H9 (cell line): ENCODE measurements around the gene HDAC5. TPM values are rescaled to one million over a fixed set of nuclear protein-coding genes. Genes with fewer than 3 reads are reported as not detected.
A peak's percentile ranks its signal among the peaks of the same experiment; 100 is the strongest.

ENCODE experiments used
- DNase-seq: peaks from one replicate; pipeline ENCODE4 v3.0.0-alpha.2; 2017
- H2AFZ ChIP-seq: one replicate; pipeline ENCODE4 v1.6.1; 2013; ENCODE audit warnings: mild to moderate bottlenecking, low read length, control low read depth, moderate library complexity
- H2AK5ac ChIP-seq: 2 replicates; pipeline ENCODE4 v1.6.1; 2013; ENCODE audit warnings: low read length, control low read depth, mixed read lengths; ENCODE audit not compliant: insufficient read length
- H2BK120ac ChIP-seq: one replicate; pipeline ENCODE4 v1.6.1; 2013; ENCODE audit warnings: low read depth, mild to moderate bottlenecking, low read length, control low read depth, inconsistent platforms; ENCODE audit not compliant: poor library complexity, severe bottlenecking
- H2BK12ac ChIP-seq: 2 replicates; pipeline ENCODE4 v1.6.1; 2013; ENCODE audit warnings: low read length, control low read depth, mixed read lengths, low read depth; ENCODE audit not compliant: insufficient read length
- H2BK15ac ChIP-seq: 2 replicates; pipeline ENCODE4 v1.6.1; 2013; ENCODE audit warnings: low read depth, low read length, control low read depth
- H2BK20ac ChIP-seq: one replicate; pipeline ENCODE4 v1.6.1; 2013; ENCODE audit warnings: low read depth, mild to moderate bottlenecking, low read length, control low read depth, inconsistent platforms; ENCODE audit not compliant: poor library complexity, severe bottlenecking
- H2BK5ac ChIP-seq: 2 replicates; pipeline ENCODE4 v1.6.1; 2013; ENCODE audit warnings: low read length, control low read depth, mixed read lengths; ENCODE audit not compliant: insufficient read length
- H3K14ac ChIP-seq: 2 replicates; pipeline ENCODE4 v1.6.1; 2013; ENCODE audit warnings: low read length, control low read depth; ENCODE audit not compliant: insufficient read depth
- H3K18ac ChIP-seq: 2 replicates; pipeline ENCODE4 v1.6.1; 2013; ENCODE audit warnings: low read depth, mild to moderate bottlenecking, mixed read lengths, low read length, control low read depth; ENCODE audit not compliant: insufficient read length
- H3K23ac ChIP-seq: 2 replicates; pipeline ENCODE4 v1.6.1; 2013; ENCODE audit warnings: low read length, control low read depth, mixed read lengths, low read depth; ENCODE audit not compliant: insufficient read length
- H3K23me2 ChIP-seq: 2 replicates; pipeline ENCODE4 v1.6.1; 2013; ENCODE audit warnings: low read depth, mild to moderate bottlenecking, mixed read lengths, low read length, control low read depth; ENCODE audit not compliant: insufficient read length, poor library complexity, severe bottlenecking
- H3K27ac ChIP-seq: 2 replicates; pipeline ENCODE4 v1.5.1; 2013; ENCODE audit warnings: low read length, control low read depth, mixed read lengths, low read depth; ENCODE audit not compliant: insufficient read length
- H3K27me3 ChIP-seq: 2 replicates; pipeline ENCODE4 v1.6.1; 2013; ENCODE audit warnings: low read length, control low read depth, inconsistent platforms; ENCODE audit not compliant: insufficient read depth
- H3K4ac ChIP-seq: 2 replicates; pipeline ENCODE4 v1.6.1; 2013; ENCODE audit warnings: low read depth, mild to moderate bottlenecking, control low read depth, inconsistent platforms, low read length, moderate library complexity
- H3K4me1 ChIP-seq: 2 replicates; pipeline ENCODE4 v1.6.1; 2013; ENCODE audit warnings: low read length, control low read depth, inconsistent platforms; ENCODE audit not compliant: insufficient read depth
- H3K4me2 ChIP-seq: 2 replicates; pipeline ENCODE4 v1.6.1; 2013; ENCODE audit warnings: low read length, control low read depth, mixed read lengths; ENCODE audit not compliant: insufficient read length, insufficient read depth
- H3K56ac ChIP-seq: 2 replicates; pipeline ENCODE4 v1.6.1; 2013; ENCODE audit warnings: low read depth, mild to moderate bottlenecking, mixed read lengths, low read length, control low read depth; ENCODE audit not compliant: insufficient read length
- H3K79me1 ChIP-seq: 2 replicates; pipeline ENCODE4 v1.6.1; 2013; ENCODE audit warnings: low read depth, mild to moderate bottlenecking, moderate library complexity, low read length, control low read depth, inconsistent platforms; ENCODE audit not compliant: insufficient read depth, poor library complexity, severe bottlenecking
- H3K79me2 ChIP-seq: 2 replicates; pipeline ENCODE4 v1.6.1; 2013; ENCODE audit warnings: low read length, control low read depth, inconsistent platforms; ENCODE audit not compliant: insufficient read depth
- H3K9ac ChIP-seq: 2 replicates; pipeline ENCODE4 v1.6.1; 2013; ENCODE audit warnings: low read length, control low read depth, mixed read lengths; ENCODE audit not compliant: insufficient read length; ENCODE audit errors: extremely low read depth
- H3K9me3 ChIP-seq: one replicate; pipeline ENCODE4 v1.6.1; 2013; ENCODE audit warnings: low read depth, low read length, inconsistent platforms; ENCODE audit not compliant: control insufficient read depth
- H3T11ph ChIP-seq: one replicate; pipeline ENCODE4 v1.6.1; 2013; ENCODE audit warnings: mild to moderate bottlenecking, low read length, control low read depth, inconsistent platforms
- H4K20me1 ChIP-seq: one replicate; pipeline ENCODE4 v1.6.1; 2013; ENCODE audit not compliant: control insufficient read depth, insufficient read length, insufficient read depth
- H4K5ac ChIP-seq: 2 replicates; pipeline ENCODE4 v1.6.1; 2013; ENCODE audit warnings: low read depth, mild to moderate bottlenecking, mixed read lengths, low read length, control low read depth; ENCODE audit not compliant: insufficient read length
- H4K8ac ChIP-seq: replicated peaks from 2 replicates; pipeline ENCODE4 v1.6.1; 2013; ENCODE audit warnings: low read length, control low read depth, mixed read lengths, low read depth; ENCODE audit not compliant: insufficient read length
- H4K91ac ChIP-seq: 2 replicates; pipeline ENCODE4 v1.6.1; 2013; ENCODE audit warnings: low read depth, mild to moderate bottlenecking, moderate library complexity, mixed read lengths, low read length, control low read depth; ENCODE audit not compliant: insufficient read length
- H3K27ac Mint-ChIP-seq, 3 experiments: 2 replicates in 2 of 3; 3 replicates in 1 of 3; pipeline ENCODE4 v1.8.0; 2020 to 2021; ENCODE audit warnings: mixed read lengths in 3 of 3, mild to moderate bottlenecking in 1 of 3, moderate library complexity in 1 of 3
- H3K27me3 Mint-ChIP-seq: 2 replicates; pipeline ENCODE4 v1.8.0; 2021; ENCODE audit warnings: low read depth, mild to moderate bottlenecking, moderate library complexity, mixed read lengths
- H3K36me3 Mint-ChIP-seq, 3 experiments: 2 replicates in 2 of 3; 3 replicates in 1 of 3; pipeline ENCODE4 v1.8.0; 2020 to 2021; ENCODE audit warnings: low read depth in 3 of 3, mixed read lengths in 3 of 3; ENCODE audit not compliant: insufficient read depth in 1 of 3
- H3K4me1 Mint-ChIP-seq, 2 experiments: 2 replicates each; pipeline ENCODE4 v1.8.0; 2020; ENCODE audit warnings: mixed read lengths in 2 of 2
- H3K4me3 Mint-ChIP-seq, 2 experiments: 2 replicates in 1 of 2; 3 replicates in 1 of 2; pipeline ENCODE4 v1.8.0; 2020 to 2021; ENCODE audit warnings: mild to moderate bottlenecking in 2 of 2, mixed read lengths in 2 of 2, moderate library complexity in 1 of 2
- H3K9me3 Mint-ChIP-seq, 2 experiments: 2 replicates in 1 of 2; 3 replicates in 1 of 2; pipeline ENCODE4 v1.8.0; 2020; ENCODE audit warnings: mild to moderate bottlenecking in 2 of 2, mixed read lengths in 2 of 2, moderate library complexity in 1 of 2
- WGBS: extraction: QIAGEN DNeasy Blood & Tissue Kit; methylation state at CpG from one replicate; pipeline ENCODE4 v1.1.7; 2013; ENCODE audit warnings: missing lambda C conversion rate, low lambda C conversion rate, mixed read lengths; ENCODE audit not compliant: insufficient read length; ENCODE audit errors: extremely low coverage; 5-methylcytosine and 5-hydroxymethylcytosine counted together
- total RNA-seq: library from RNA; stranded (reverse); gene quantifications from 2 replicates; pipeline ENCODE4 v1.2.1, GENCODE V29; 2021
- TF ChIP-seq, protein P1 (sequence below): fragments of 200-600 bp; sonication (generic); conservative IDR thresholded peaks from 3 replicates; pipeline ENCODE4 v1.8.0; 2021; ENCODE audit warnings: antibody characterized with exemption, mild to moderate bottlenecking

The HDAC5 gene
- total RNA-seq, 1 experiment from 2014 or later = 39.5 TPM

DNA sequence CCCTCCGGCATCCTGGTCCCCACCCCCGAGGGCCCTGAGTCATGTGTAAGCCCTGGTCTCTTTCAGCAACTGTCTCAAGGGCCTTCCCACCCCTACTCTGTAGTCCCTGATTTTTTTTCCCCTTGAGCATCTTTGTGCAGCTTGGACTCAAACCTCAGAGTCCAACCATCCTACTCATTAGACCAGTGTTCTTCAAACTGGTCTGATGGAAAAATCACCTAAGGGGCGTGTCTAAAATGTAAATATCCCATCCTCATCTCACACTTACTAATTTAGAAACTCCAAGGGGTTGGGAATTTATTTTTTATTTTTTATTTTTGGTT, 52.3 kb downstream of the HDAC5 start:
- WGBS = no CpG with 5 or more reads among the region's 3 CpGs
- Histone ChIP-seq H4K5ac (no peak overlapping the region), H2BK120ac (no peak overlapping the region), H2AFZ (no peak overlapping the region), H3K4me1 (no peaks in the 10 kb centered on the region), H3K18ac (peak overlapping the region; percentile 96), H3K9me3 (no peaks in the 10 kb centered on the region), H3K4me2 (peak overlapping the region; percentile 84), H3K79me1 (no peaks in the 10 kb centered on the region), H4K91ac (no peak overlapping the region), H2BK20ac (no peak overlapping the region), H3K23ac (no peak overlapping the region), H3K23me2 (peaks cover 9% of the 10 kb centered on the region), H3K56ac (no peak overlapping the region), H2BK15ac (no peak overlapping the region), H3K14ac (peak overlapping the region; percentile 80; the same call in 1 of the 2 replicates), H4K8ac (no peak overlapping the region), H2AK5ac (no peak overlapping the region), H3K9ac (peak overlapping the region; percentile 72), H2BK5ac (no peak overlapping the region), H2BK12ac (no peak overlapping the region), H3T11ph (no peak overlapping the region), H3K4ac (no peak overlapping the region), H3K27ac (peak overlapping the region; percentile 34), H3K79me2 (no peaks in the 10 kb centered on the region; the same call in 1 of the 2 replicates), H3K27me3 (no peaks in the 10 kb centered on the region), H4K20me1 (no peaks in the 10 kb centered on the region)
- no peaks in the 10 kb centered on the region; a peak in 1 of 5 replicates for H3K9me3 Mint-ChIP-seq
- DNase-seq = no peak
- TF ChIP-seq, protein P1, sequence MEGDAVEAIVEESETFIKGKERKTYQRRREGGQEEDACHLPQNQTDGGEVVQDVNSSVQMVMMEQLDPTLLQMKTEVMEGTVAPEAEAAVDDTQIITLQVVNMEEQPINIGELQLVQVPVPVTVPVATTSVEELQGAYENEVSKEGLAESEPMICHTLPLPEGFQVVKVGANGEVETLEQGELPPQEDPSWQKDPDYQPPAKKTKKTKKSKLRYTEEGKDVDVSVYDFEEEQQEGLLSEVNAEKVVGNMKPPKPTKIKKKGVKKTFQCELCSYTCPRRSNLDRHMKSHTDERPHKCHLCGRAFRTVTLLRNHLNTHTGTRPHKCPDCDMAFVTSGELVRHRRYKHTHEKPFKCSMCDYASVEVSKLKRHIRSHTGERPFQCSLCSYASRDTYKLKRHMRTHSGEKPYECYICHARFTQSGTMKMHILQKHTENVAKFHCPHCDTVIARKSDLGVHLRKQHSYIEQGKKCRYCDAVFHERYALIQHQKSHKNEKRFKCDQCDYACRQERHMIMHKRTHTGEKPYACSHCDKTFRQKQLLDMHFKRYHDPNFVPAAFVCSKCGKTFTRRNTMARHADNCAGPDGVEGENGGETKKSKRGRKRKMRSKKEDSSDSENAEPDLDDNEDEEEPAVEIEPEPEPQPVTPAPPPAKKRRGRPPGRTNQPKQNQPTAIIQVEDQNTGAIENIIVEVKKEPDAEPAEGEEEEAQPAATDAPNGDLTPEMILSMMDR = no peak
- peaks cover 16 to 28% of the 10 kb centered on the region in 2 experiments for H3K4me1 Mint-ChIP-seq
- H3K36me3 Mint-ChIP-seq = peaks cover 16 to 36% (median 27%) of the 10 kb centered on the region in 3 experiments; a peak in 6 of 7 replicates
- H3K27ac Mint-ChIP-seq = peak overlapping the region; percentile 89 to 99 (median 97)
- H3K27me3 Mint-ChIP-seq = no peaks in the 10 kb centered on the region
- H3K4me3 Mint-ChIP-seq = peak overlapping the region; percentile 93 to 96
